Hepatocyte (in vitro differentiated cells): Measurements from ENCODE around the gene PGA5. TPM values are rescaled to one million over a fixed set of nuclear protein-coding genes. Genes with fewer than 3 reads are reported as not detected.

Experiments
- DNase-seq: peaks from one replicate; pipeline ENCODE4 v3.0.0-alpha.2; 2016; ENCODE audit warnings: low spot score
- H2AFZ ChIP-seq: fragments of 200-600 bp; sonication (generic); 2 replicates; pipeline ENCODE4 v1.6.0; 2016; ENCODE audit warnings: antibody characterized with exemption, mild to moderate bottlenecking
- H3K27ac ChIP-seq: fragments of 200-600 bp; sonication (generic); 2 replicates; pipeline ENCODE4 v1.5.1; 2016; ENCODE audit warnings: mild to moderate bottlenecking
- H3K27me3 ChIP-seq: fragments of 200-600 bp; sonication (generic); 2 replicates; pipeline ENCODE4 v1.6.1; 2016
- H3K36me3 ChIP-seq: fragments of 200-600 bp; sonication (generic); replicated peaks from 2 replicates; pipeline ENCODE4 v1.5.1; 2016; ENCODE audit warnings: low read depth; ENCODE audit not compliant: insufficient read depth
- H3K4me1 ChIP-seq: fragments of 200-600 bp; sonication (generic); 2 replicates; pipeline ENCODE4 v1.5.1; 2016; ENCODE audit warnings: mild to moderate bottlenecking, moderate library complexity; ENCODE audit not compliant: insufficient read depth
- H3K4me2 ChIP-seq: fragments of 200-600 bp; sonication (generic); 2 replicates; pipeline ENCODE4 v1.6.0; 2016
- H3K4me3 ChIP-seq: fragments of 200-600 bp; sonication (generic); 2 replicates; pipeline ENCODE4 v1.5.1; 2016; ENCODE audit warnings: mild to moderate bottlenecking
- H3K79me2 ChIP-seq: fragments of 200-600 bp; sonication (generic); 2 replicates; pipeline ENCODE4 v1.6.0; 2017; ENCODE audit warnings: mild to moderate bottlenecking
- H3K9me2 ChIP-seq: fragments of 200-600 bp; sonication (generic); replicated peaks from 2 replicates; pipeline ENCODE4 v1.6.0; 2017; ENCODE audit warnings: mild to moderate bottlenecking; ENCODE audit not compliant: insufficient read depth
- H3K9me3 ChIP-seq: fragments of 200-600 bp; sonication (generic); 2 replicates; pipeline ENCODE4 v1.5.1; 2016; ENCODE audit warnings: low read depth, mild to moderate bottlenecking
- H4K20me1 ChIP-seq: fragments of 200-600 bp; sonication (generic); 2 replicates; pipeline ENCODE4 v1.6.0; 2016; ENCODE audit warnings: mild to moderate bottlenecking; ENCODE audit not compliant: insufficient read depth, poor library complexity, severe bottlenecking
- CTCF ChIP-seq: fragments of 200-600 bp; sonication (generic); IDR thresholded peaks from 2 replicates; pipeline ENCODE4 v1.5.1; 2016; ENCODE audit warnings: antibody characterized with exemption, mild to moderate bottlenecking; ENCODE audit not compliant: poor library complexity
- EZH2 ChIP-seq: fragments of 200-600 bp; sonication (generic); IDR thresholded peaks from 2 replicates; pipeline ENCODE4 v1.6.1; 2016; ENCODE audit warnings: antibody characterized with exemption, mild to moderate bottlenecking, borderline replicate concordance
- EZH2phosphoT487 ChIP-seq: fragments of 200-600 bp; sonication (generic); IDR thresholded peaks from one replicate; pipeline ENCODE4 v1.6.1; 2018; ENCODE audit warnings: antibody characterized with exemption, mild to moderate bottlenecking, low read depth, moderate library complexity; ENCODE audit not compliant: unreplicated experiment, severe bottlenecking
- WGBS: methylation state at CpG from one replicate; pipeline ENCODE4 v1.1.6; 2016; ENCODE audit warnings: low lambda C conversion rate; ENCODE audit errors: missing lambda C conversion rate; 5-methylcytosine and 5-hydroxymethylcytosine counted together
- polyA plus RNA-seq: library from polyadenylated mRNA; unstranded; fragments of >200 nt; fragmentation: Nextera tagmentation; extraction: Ambion mirVana; gene quantifications from 2 replicates; pipeline ENCODE4 v1.2.1, GENCODE V29; 2016
- total RNA-seq: library from RNA; depleted of rRNA; stranded (reverse); fragments of >200 nt; gene quantifications from 2 replicates; pipeline ENCODE4 v1.2.3, GENCODE V29; 2014

The PGA5 gene
- total and polyA plus RNA-seq, 2 experiments from 2014 or later: 0.77 to 1.8 TPM

GRCh38 chr11:61292356-61292755, 51.4 kb downstream of the PGA5 start:
- Histone ChIP-seq H2AFZ (no peak overlapping the region), H3K36me3 (no peaks in the 10 kb centered on the region), H3K4me3 (no peak overlapping the region), H4K20me1 (no peaks in the 10 kb centered on the region), H3K4me1 (peaks cover 14% of the 10 kb centered on the region), H3K27me3 (no peaks in the 10 kb centered on the region), H3K9me2 (no peaks in the 10 kb centered on the region), H3K79me2 (peaks cover 10% of the 10 kb centered on the region), H3K27ac (no peak overlapping the region), H3K9me3 (no peaks in the 10 kb centered on the region), H3K4me2 (no peak overlapping the region)
- DNase-seq: no peak
- no peak for TF ChIP-seq CTCF
- no peak for TF ChIP-seq EZH2
- TF ChIP-seq EZH2phosphoT487: no peak
- WGBS: 93% methylated on average over 2 of the region's 2 CpGs

- Histone ChIP-seq H3K79me2 (peaks cover 10% of the 10 kb centered on the region), H4K20me1 (no peaks in the 10 kb centered on the region), H3K27ac (peak overlapping the region; percentile 63), H3K27me3 (no peaks in the 10 kb centered on the region), H2AFZ (peak overlapping the region; percentile 66), H3K9me3 (no peaks in the 10 kb centered on the region), H3K36me3 (no peaks in the 10 kb centered on the region), H3K4me3 (peak overlapping the region; percentile 61), H3K4me1 (peaks cover 14% of the 10 kb centered on the region), H3K9me2 (no peaks in the 10 kb centered on the region), H3K4me2 (peak overlapping the region; percentile 98)
- 2% methylated on average over 60 of the region's 60 CpGs for WGBS
- TF ChIP-seq EZH2 (no peak), CTCF (no peak), EZH2phosphoT487 (no peak)
- DNase-seq: peak; percentile 80
Observed at GRCh38 chr11:61293867-61294716, 53.1 kb downstream of the PGA5 start.

DNA sequence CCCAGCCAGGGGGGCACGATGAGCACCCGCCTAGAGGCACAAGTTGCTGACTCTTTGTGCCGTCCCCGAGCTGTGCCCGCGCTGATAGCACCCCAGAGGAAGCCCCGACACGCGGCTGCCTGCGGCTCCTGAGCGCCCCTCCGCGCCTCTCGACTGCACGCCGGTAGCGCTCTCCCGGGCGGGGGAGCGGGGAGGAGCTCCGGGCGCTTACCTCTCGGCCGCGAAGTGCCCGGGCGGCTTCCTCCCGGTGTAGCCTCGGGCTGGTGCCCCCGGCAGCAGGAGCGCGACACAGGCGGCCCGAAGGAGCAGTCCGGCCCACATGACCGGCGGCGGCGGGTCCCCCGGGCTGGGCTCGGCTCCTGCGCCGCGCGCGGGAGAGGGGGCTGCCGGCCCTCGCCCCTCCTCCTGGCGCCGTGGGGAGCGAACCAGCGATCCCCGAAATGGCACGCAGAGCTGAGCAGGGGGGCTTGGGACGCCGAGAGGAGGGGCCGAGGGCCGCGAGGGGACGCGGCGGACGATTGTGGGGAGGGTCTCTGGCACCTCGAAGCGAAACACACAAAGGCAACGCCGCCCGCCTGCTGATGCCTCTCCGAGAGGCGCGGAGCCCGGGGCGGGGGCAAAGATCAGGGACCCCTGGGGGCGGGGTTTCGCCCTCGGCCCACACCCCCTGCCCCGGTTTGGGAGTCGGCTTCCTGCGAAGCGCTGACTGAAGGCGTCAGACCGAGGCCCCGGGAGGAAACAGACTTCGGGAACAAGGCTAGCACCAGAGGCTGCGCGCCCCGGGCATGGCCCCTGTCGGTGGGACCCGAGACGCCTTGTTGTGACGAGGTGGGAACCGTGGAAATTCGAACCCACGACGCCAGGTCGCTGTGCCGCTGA, 54.0 kb downstream of the PGA5 start, which contains the start of gene VWCE:
Gene VWCE, minus strand, starts transcription at position 600 of the 879 bp plus-strand sequence. Its CDS starts 279 bp downstream, at position 321.
- peak within 1 kb of the TSS; percentile 66 for H2AFZ ChIP-seq
- peaks cover 14% of the 10 kb centered on the region for H3K4me1 ChIP-seq
- peaks cover 10% of the 10 kb centered on the region for H3K79me2 ChIP-seq
- H3K9me3 ChIP-seq: no peaks in the 10 kb centered on the region
- H3K27me3 ChIP-seq: no peaks in the 10 kb centered on the region
- TF ChIP-seq CTCF (peak; percentile 33), EZH2phosphoT487 (no peak), EZH2 (no peak)
- H3K36me3 ChIP-seq: no peaks in the 10 kb centered on the region
- no peaks in the 10 kb centered on the region for H3K9me2 ChIP-seq
- peak within 1 kb of the TSS; percentile 63 for H3K27ac ChIP-seq
- 2% methylated on average over 84 of the region's 97 CpGs for WGBS
- peak within 1 kb of the TSS; percentile 98 for H3K4me2 ChIP-seq
- H3K4me3 ChIP-seq: peak within 1 kb of the TSS; percentile 61
- DNase-seq: peak; percentile 88
- H4K20me1 ChIP-seq: no peaks in the 10 kb centered on the region
